Transverse colon (tissue), 4 donors: Measurements from ENCODE around the gene EFCAB7. TPM values are rescaled to one million over a fixed set of nuclear protein-coding genes. Genes with fewer than 3 reads are reported as not detected.

Source experiments
- DNase-seq: peaks from one replicate; pipeline ENCODE4 v3.0.0-alpha.2; 2019
- H3K27ac ChIP-seq, 4 donors: fragments of 200-600 bp; sonication (generic); 2 replicates each; pipeline ENCODE4 v1.5.1; 2016 to 2018; ENCODE audit warnings: inconsistent platforms in 4 of 4
- H3K27me3 ChIP-seq: fragments of 200-600 bp; sonication (generic); 2 replicates; pipeline ENCODE4 v1.5.1; 2017; ENCODE audit warnings: inconsistent platforms
- H3K36me3 ChIP-seq, 4 donors: fragments of 200-600 bp; sonication (generic); 2 replicates each; pipeline ENCODE4 v1.5.1; 2017 to 2019; ENCODE audit warnings: inconsistent platforms in 4 of 4
- H3K4me1 ChIP-seq, 4 donors: fragments of 200-600 bp; sonication (generic); 2 replicates each; pipeline ENCODE4 v1.5.1; 2017 to 2020; ENCODE audit warnings: inconsistent platforms in 4 of 4
- H3K4me3 ChIP-seq, 4 donors: fragments of 200-600 bp; sonication (generic); 1 replicate in 1 of 4; 2 replicates in 3 of 4; pipeline versions ENCODE4 v1.5.1 to v1.6.1; 2017 to 2019; ENCODE audit warnings: inconsistent platforms in 4 of 4
- H3K9me3 ChIP-seq, 2 donors: fragments of 200-600 bp; sonication (generic); 2 replicates each; pipeline ENCODE4 v1.5.1; 2017 to 2019; ENCODE audit warnings: inconsistent platforms in 2 of 2
- CTCF ChIP-seq, 5 experiments: fragments of 200-600 bp in 3 of 5; fragments of 450-650 bp in 2 of 5; sonication (generic) in 3 of 5; IDR thresholded peaks; 1 replicate in 2 of 5; 2 replicates in 3 of 5; pipeline ENCODE4 v1.5.1; 2016 to 2017; ENCODE audit warnings: antibody characterized with exemption in 5 of 5, inconsistent platforms in 3 of 5, mild to moderate bottlenecking in 2 of 5, moderate library complexity in 1 of 5
- EP300 ChIP-seq: sonication (generic); formaldehyde crosslinking; IDR thresholded peaks from one replicate; pipeline ENCODE4 v1.6.1; 2017; ENCODE audit warnings: antibody characterized with exemption, low read depth
- POLR2A ChIP-seq: fragments of 450-650 bp; IDR thresholded peaks from one replicate; pipeline ENCODE4 v1.6.1; 2016; ENCODE audit warnings: antibody characterized with exemption, mild to moderate bottlenecking, moderate library complexity
- POLR2AphosphoS5 ChIP-seq, 3 donors: sonication (generic); formaldehyde crosslinking; IDR thresholded peaks; one replicate each; pipeline ENCODE4 v1.6.1; 2016; ENCODE audit warnings: antibody characterized with exemption in 3 of 3
- WGBS, 2 donors: methylation state at CpG; one replicate each; pipeline ENCODE4 v1.1.5; 2018; ENCODE audit warnings: low coverage in 1 of 2; 5-methylcytosine and 5-hydroxymethylcytosine counted together
- in situ Hi-C, 4 donors: fragments of 200-750 bp; cut with MboI; loops; one replicate each; pipeline versions ENCODE4 v1.15.0 to v1.15.1; 2017; ENCODE audit warnings: low sequenced_read_pairs in 3 of 4, low pct_ligation_motif_present in 1 of 4, low pct_unique_long_range_greater_than_20kb in 1 of 4
- intact Hi-C: fragments of 100-400 bp; cut with DNase I; formaldehyde crosslinking; loops from one replicate; pipeline ENCODE4 v1.15.1; 2023; ENCODE audit warnings: low total_unique reads
- total RNA-seq, 4 donors: library from RNA; depleted of rRNA; stranded (reverse); fragments of >200 nt; gene quantifications; one replicate each; pipeline ENCODE4 v1.1.0, GENCODE V29; 2016

The EFCAB7 gene
- total RNA-seq, 4 donors from 2014 or later, result 3.8 to 6.4 (median 4.2) TPM; not detected in 1

- no peaks in the 10 kb centered on the region for H3K36me3 ChIP-seq
- in situ Hi-C loops, result no loop called here
- no peak overlapping the region for H3K4me3 ChIP-seq
- TF ChIP-seq CTCF (IDR thresholded peaks at IDR 0.05), result no peak
- DNase-seq, result no peak
- H3K4me1 ChIP-seq, result peaks cover 0 to 24% (median 14%) of the 10 kb centered on the region in 4 donors
- no peaks in the 10 kb centered on the region for H3K9me3 ChIP-seq
- 90 to 100% methylated on average over 1 of the region's 1 CpG for WGBS, 2 donors
- intact Hi-C loops, result no loop called here
- no peak overlapping the region for H3K27ac ChIP-seq
- no peaks in the 10 kb centered on the region for H3K27me3 ChIP-seq
Measured at GRCh38 chr1:63595435-63595834, 72.1 kb downstream of the EFCAB7 start.

- no peaks in the 10 kb centered on the region for H3K9me3 ChIP-seq
- in situ Hi-C loops (loop anchor here in 1 of 4 donors (25.0 kb wide), 1 partner anchor 638 kb away; no protein-coding TSS in a partner anchor), intact Hi-C loops (no loop called here)
- DNase-seq, result no peak
- TF ChIP-seq EP300 (no peak), CTCF (IDR thresholded peaks at IDR 0.05) (no peak), POLR2AphosphoS5 (IDR thresholded peaks at IDR 0.05) (no peak), POLR2A (no peak)
- WGBS, 2 donors, result 95 to 100% methylated on average over 2 to 5 of the region's 5 CpGs
- no peak overlapping the region for H3K4me3 ChIP-seq
- no peaks in the 10 kb centered on the region for H3K36me3 ChIP-seq
- H3K27me3 ChIP-seq, result no peaks in the 10 kb centered on the region
- no peak overlapping the region for H3K27ac ChIP-seq
- peaks cover 0 to 6% (median 2%) of the 10 kb centered on the region in 4 donors for H3K4me1 ChIP-seq
Measured at GRCh38 chr1:63599799-63600198, 76.5 kb downstream of the EFCAB7 start.

- in situ Hi-C loops, result loop anchor here in 1 of 4 donors (25.0 kb wide), 1 partner anchor 637 kb away; no protein-coding TSS in a partner anchor
- Histone ChIP-seq H3K4me1 (peaks cover 0 to 2% (median under 1%) of the 10 kb centered on the region in 4 donors), H3K9me3 (no peaks in the 10 kb centered on the region), H3K4me3 (no peak overlapping the region), H3K36me3 (no peaks in the 10 kb centered on the region), H3K27me3 (no peaks in the 10 kb centered on the region), H3K27ac (no peak overlapping the region)
- no peak for DNase-seq
- intact Hi-C loops, result no loop called here
- no peak for TF ChIP-seq EP300
- no peak for TF ChIP-seq POLR2AphosphoS5 (IDR thresholded peaks at IDR 0.05)
- WGBS, 2 donors, result 73 to 79% methylated on average over 5 of the region's 5 CpGs
Measured at GRCh38 chr1:63600248-63600647, 76.9 kb downstream of the EFCAB7 start.

- H3K27ac ChIP-seq, result no peak overlapping the region
- WGBS, 2 donors, result 56 to 79% methylated on average over 3 of the region's 3 CpGs
- no peaks in the 10 kb centered on the region for H3K4me1 ChIP-seq
- no peaks in the 10 kb centered on the region for H3K36me3 ChIP-seq
- TF ChIP-seq POLR2A (no peak), EP300 (no peak), POLR2AphosphoS5 (IDR thresholded peaks at IDR 0.05) (no peak), CTCF (IDR thresholded peaks at IDR 0.05) (no peak)
- no peaks in the 10 kb centered on the region for H3K9me3 ChIP-seq
- in situ Hi-C loops, result loop anchor here in 1 of 4 donors (25.0 kb wide), 1 partner anchor 636 kb away; no protein-coding TSS in a partner anchor
- no peaks in the 10 kb centered on the region for H3K27me3 ChIP-seq
- DNase-seq, result no peak
- intact Hi-C loops, result no loop called here
- no peak overlapping the region for H3K4me3 ChIP-seq
Measured at GRCh38 chr1:63601061-63601460, 77.7 kb downstream of the EFCAB7 start.

- WGBS, 2 donors, result 77 to 88% methylated on average over 3 to 4 of the region's 4 CpGs
- Histone ChIP-seq H3K9me3 (no peaks in the 10 kb centered on the region), H3K4me1 (no peaks in the 10 kb centered on the region), H3K36me3 (no peaks in the 10 kb centered on the region), H3K27me3 (no peaks in the 10 kb centered on the region), H3K4me3 (no peak overlapping the region), H3K27ac (no peak overlapping the region)
- TF ChIP-seq EP300, result no peak
- no peak for TF ChIP-seq CTCF (IDR thresholded peaks at IDR 0.05)
- TF ChIP-seq POLR2AphosphoS5 (IDR thresholded peaks at IDR 0.05), result no peak
- no peak for TF ChIP-seq POLR2A
- DNase-seq, result no peak
- intact Hi-C loops, result no loop called here
- in situ Hi-C loops, result loop anchor here in 1 of 4 donors (25.0 kb wide), 1 partner anchor 636 kb away; no protein-coding TSS in a partner anchor
Measured at GRCh38 chr1:63601463-63601862, 78.1 kb downstream of the EFCAB7 start.
